ENCODE measurements around the gene HMGXB4. TPM values are rescaled to one million over a fixed set of nuclear protein-coding genes. Genes with fewer than 3 reads are reported as not detected.

The HMGXB4 gene
- total and polyA plus RNA-seq, 12 donors = 3.6 to 13.0 (median 9.1) TPM

GRCh38 chr22:35323305-35323704, 66.0 kb downstream of the HMGXB4 start:
- Histone ChIP-seq H3K4me1 (peaks cover 0 to 13% (median 8%) of the 10 kb centered on the region in 9 donors), H3K9me3 (no peaks in the 10 kb centered on the region), H3K4me3 (no peak overlapping the region), H3K27me3 (no peaks in the 10 kb centered on the region), H3K27ac (no peak overlapping the region), H3K36me3 (peaks cover 0 to 100% (median 63%) of the 10 kb centered on the region in 9 donors)
- intact Hi-C loops (cut with DNase I) = no loop called here
- TF ChIP-seq CTCF (IDR thresholded peaks at IDR 0.05) = no peak
- ATAC-seq = peak in 1 of 8 donors; percentile 2
- DNase-seq = no peak
- WGBS, 2 donors = 91 to 94% methylated on average over 11 of the region's 11 CpGs

- no peak overlapping the region for H3K4me3 ChIP-seq
- WGBS, 2 donors = 65 to 66% methylated on average over 5 of the region's 5 CpGs
- peaks cover 0 to 100% (median 60%) of the 10 kb centered on the region in 9 donors for H3K36me3 ChIP-seq
- no peak for TF ChIP-seq CTCF (IDR thresholded peaks at IDR 0.05)
- peaks cover 0 to 18% (median 10%) of the 10 kb centered on the region in 9 donors for H3K4me1 ChIP-seq
- DNase-seq = no peak
- intact Hi-C loops (cut with DNase I) = no loop called here
- no peaks in the 10 kb centered on the region for H3K27me3 ChIP-seq
- H3K9me3 ChIP-seq = no peaks in the 10 kb centered on the region
- ATAC-seq = no peak
- H3K27ac ChIP-seq = no peak overlapping the region
These were observed 66.8 kb downstream of the HMGXB4 start for GRCh38 chr22:35324067-35324466.

GRCh38 chr22:35324762-35325161, 67.5 kb downstream of the HMGXB4 start:
- Histone ChIP-seq H3K9me3 (no peaks in the 10 kb centered on the region), H3K27me3 (no peaks in the 10 kb centered on the region), H3K4me3 (no peak overlapping the region), H3K27ac (no peak overlapping the region), H3K36me3 (peaks cover 0 to 99% (median 53%) of the 10 kb centered on the region in 9 donors), H3K4me1 (peaks cover 0 to 23% (median 11%) of the 10 kb centered on the region in 9 donors)
- TF ChIP-seq CTCF (IDR thresholded peaks at IDR 0.05) = no peak
- WGBS, 2 donors = 92 to 93% methylated on average over 4 of the region's 4 CpGs
- intact Hi-C loops (cut with DNase I) = no loop called here
- DNase-seq (no peak), ATAC-seq (no peak)

- H3K4me1 ChIP-seq = peaks cover 0 to 27% (median 16%) of the 10 kb centered on the region in 9 donors
- no peak overlapping the region for H3K4me3 ChIP-seq
- H3K27ac ChIP-seq = no peak overlapping the region
- intact Hi-C loops (cut with DNase I) = no loop called here
- no peaks in the 10 kb centered on the region for H3K9me3 ChIP-seq
- TF ChIP-seq CTCF (IDR thresholded peaks at IDR 0.05) = no peak
- DNase-seq = no peak
- H3K27me3 ChIP-seq = no peaks in the 10 kb centered on the region
- WGBS, 2 donors = 95 to 96% methylated on average over 5 of the region's 5 CpGs
- peaks cover 0 to 98% (median 53%) of the 10 kb centered on the region in 9 donors for H3K36me3 ChIP-seq
- ATAC-seq = no peak
These were observed 67.9 kb downstream of the HMGXB4 start for GRCh38 chr22:35325209-35325608.

All from heart right ventricle (tissue), 16 donors.